Measurements from ENCODE around the gene FBXW5. TPM values are rescaled to one million over a fixed set of nuclear protein-coding genes. Genes with fewer than 3 reads are reported as not detected.

Gene FBXW5
- total RNA-seq, 2 donors from 2014 or later: 102 to 155 TPM

GRCh38 chr9:136946228-136947027, 1.9 kb upstream of the FBXW5 start:
- Mint-ChIP-seq H3K27ac (no peak overlapping the region), H3K4me1 (ENCODE audit: low read depth in 2 of 2) (peaks cover 6 to 15% of the 10 kb centered on the region in 2 donors), H3K4me3 (no peak overlapping the region), H3K27me3 (no peaks in the 10 kb centered on the region), H3K9me3 (no peaks in the 10 kb centered on the region), H3K36me3 (no peaks in the 10 kb centered on the region)
- ATAC-seq (no peak), DNase-seq (ENCODE audit: low spot score) (no peak)

DNA sequence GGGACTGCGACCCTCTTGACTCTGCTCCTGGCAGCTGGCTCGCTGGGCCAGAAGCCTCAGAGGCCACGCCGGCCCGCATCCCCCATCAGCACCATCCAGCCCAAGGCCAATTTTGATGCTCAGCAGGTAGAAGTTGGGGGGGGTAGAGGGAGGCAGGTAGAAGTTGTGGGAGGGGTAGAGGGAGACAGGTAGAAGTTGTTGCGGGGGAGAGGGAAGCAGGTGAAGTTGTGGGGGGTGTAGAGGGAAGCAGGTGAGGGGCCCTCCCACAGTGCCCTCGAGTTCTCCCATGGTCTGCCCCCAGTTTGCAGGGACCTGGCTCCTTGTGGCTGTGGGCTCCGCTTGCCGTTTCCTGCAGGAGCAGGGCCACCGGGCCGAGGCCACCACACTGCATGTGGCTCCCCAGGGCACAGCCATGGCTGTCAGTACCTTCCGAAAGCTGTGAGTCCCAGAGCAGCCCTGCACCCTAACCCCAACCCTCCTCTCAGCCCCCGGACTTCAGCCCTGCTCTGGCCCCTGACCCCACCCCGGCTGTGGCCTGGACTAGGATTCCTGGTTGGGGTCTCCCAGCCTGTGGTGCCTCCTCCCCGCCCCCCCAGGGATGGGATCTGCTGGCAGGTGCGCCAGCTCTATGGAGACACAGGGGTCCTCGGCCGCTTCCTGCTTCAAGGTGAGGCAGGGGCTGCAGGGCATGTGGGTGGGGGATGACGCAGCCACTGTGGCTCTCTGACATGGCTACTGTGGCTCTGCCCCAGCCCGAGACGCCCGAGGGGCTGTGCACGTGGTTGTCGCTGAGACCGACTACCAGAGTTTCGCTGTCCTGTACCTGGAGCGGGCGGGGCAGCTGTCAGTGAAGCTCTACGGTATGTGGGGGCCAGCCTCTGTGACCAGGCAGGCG, 1.0 kb upstream of the FBXW5 start:
- Mint-ChIP-seq H3K4me3 (peak overlapping the region; percentile 84), H3K27me3 (no peaks in the 10 kb centered on the region), H3K9me3 (no peaks in the 10 kb centered on the region), H3K4me1 (ENCODE audit: low read depth in 2 of 2) (peaks cover 6 to 17% of the 10 kb centered on the region in 2 donors), H3K36me3 (no peaks in the 10 kb centered on the region), H3K27ac (peak overlapping the region; percentile 83 to 85)
- DNase-seq (ENCODE audit: low spot score) (no peak), ATAC-seq (no peak)

GRCh38 chr9:136944212-136944518, 373 bp downstream of the FBXW5 start:
- peaks cover 9 to 19% of the 10 kb centered on the region in 2 donors for H3K4me1 Mint-ChIP-seq (ENCODE audit: low read depth in 2 of 2)
- ATAC-seq (peak in 1 of 2 donors; percentile 69), DNase-seq (ENCODE audit: low spot score) (no peak)
- H3K27me3 Mint-ChIP-seq: no peaks in the 10 kb centered on the region
- no peak overlapping the region for H3K27ac Mint-ChIP-seq
- peaks cover 2% of the 10 kb centered on the region for H3K36me3 Mint-ChIP-seq
- no peaks in the 10 kb centered on the region for H3K9me3 Mint-ChIP-seq
- H3K4me3 Mint-ChIP-seq: peak overlapping the region; percentile 82

DNA sequence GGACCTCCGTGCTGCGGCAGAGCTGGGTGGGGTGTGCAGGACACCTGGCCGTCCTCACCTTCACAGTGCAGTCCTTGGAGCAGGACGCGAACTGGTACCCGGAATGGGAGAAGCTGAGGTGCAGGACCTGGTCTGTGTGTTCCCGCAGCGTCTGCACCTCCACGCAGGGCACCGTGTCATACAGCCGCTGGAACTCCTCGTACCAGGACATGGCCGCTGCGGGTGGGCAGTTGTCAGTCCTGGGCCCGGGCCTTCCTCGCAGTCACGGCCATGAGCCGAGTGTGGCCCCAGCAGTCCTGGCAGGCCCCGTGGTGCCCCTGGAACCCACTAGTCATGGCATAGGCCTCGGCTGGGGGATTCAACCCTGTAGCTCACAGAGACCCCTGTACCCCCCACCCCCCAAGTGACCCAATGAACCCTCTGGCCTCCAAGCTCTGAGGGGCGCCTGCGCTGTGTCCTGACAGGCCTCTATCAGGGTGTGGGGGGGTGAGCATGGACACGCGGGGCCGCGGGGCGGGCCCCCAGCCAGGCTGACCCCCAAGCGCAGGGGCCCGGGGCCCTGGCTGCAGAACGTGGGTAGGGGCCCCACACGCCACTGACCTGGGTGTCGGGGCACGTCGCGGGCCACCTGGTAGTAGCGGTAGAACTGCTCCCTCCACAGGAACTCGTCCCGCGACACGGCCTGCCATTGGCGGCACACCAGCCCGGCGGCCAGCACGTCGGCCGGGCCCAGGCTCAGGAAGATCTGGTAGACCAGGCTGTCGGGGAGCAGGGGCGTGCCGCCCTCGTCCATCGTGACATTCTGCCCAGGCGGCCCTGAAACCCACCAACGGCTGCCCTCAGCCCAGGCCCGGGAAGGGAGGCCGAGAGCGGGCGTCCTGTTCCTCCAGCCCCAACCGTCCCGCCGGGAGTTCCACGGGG, 987 bp downstream of the FBXW5 start:
- H3K36me3 Mint-ChIP-seq: peaks cover 6% of the 10 kb centered on the region
- H3K27ac Mint-ChIP-seq: no peak overlapping the region
- H3K27me3 Mint-ChIP-seq: no peaks in the 10 kb centered on the region
- ATAC-seq (peak; percentile 34 to 39), DNase-seq (ENCODE audit: low spot score) (no peak)
- no peaks in the 10 kb centered on the region for H3K9me3 Mint-ChIP-seq
- peak overlapping the region; percentile 82 for H3K4me3 Mint-ChIP-seq
- H3K4me1 Mint-ChIP-seq (ENCODE audit: low read depth in 2 of 2): peaks cover 13 to 23% of the 10 kb centered on the region in 2 donors

GRCh38 chr9:136942881-136943230, 1.7 kb downstream of the FBXW5 start:
- Mint-ChIP-seq H3K4me1 (ENCODE audit: low read depth in 2 of 2) (peaks cover 13 to 18% of the 10 kb centered on the region in 2 donors), H3K27ac (no peak overlapping the region), H3K4me3 (peak overlapping the region; percentile 82), H3K36me3 (peaks cover 6% of the 10 kb centered on the region), H3K9me3 (no peaks in the 10 kb centered on the region), H3K27me3 (no peaks in the 10 kb centered on the region)
- DNase-seq (ENCODE audit: low spot score) (no peak), ATAC-seq (no peak)

- Mint-ChIP-seq H3K4me3 (peak overlapping the region; percentile 82), H3K9me3 (no peaks in the 10 kb centered on the region), H3K4me1 (ENCODE audit: low read depth in 2 of 2) (peaks cover 13 to 17% of the 10 kb centered on the region in 2 donors), H3K27ac (no peak overlapping the region), H3K27me3 (no peaks in the 10 kb centered on the region), H3K36me3 (peaks cover 6% of the 10 kb centered on the region)
- DNase-seq (ENCODE audit: low spot score) (no peak), ATAC-seq (no peak)
Observed at GRCh38 chr9:136942112-136942880, 2.2 kb downstream of the FBXW5 start.

DNA sequence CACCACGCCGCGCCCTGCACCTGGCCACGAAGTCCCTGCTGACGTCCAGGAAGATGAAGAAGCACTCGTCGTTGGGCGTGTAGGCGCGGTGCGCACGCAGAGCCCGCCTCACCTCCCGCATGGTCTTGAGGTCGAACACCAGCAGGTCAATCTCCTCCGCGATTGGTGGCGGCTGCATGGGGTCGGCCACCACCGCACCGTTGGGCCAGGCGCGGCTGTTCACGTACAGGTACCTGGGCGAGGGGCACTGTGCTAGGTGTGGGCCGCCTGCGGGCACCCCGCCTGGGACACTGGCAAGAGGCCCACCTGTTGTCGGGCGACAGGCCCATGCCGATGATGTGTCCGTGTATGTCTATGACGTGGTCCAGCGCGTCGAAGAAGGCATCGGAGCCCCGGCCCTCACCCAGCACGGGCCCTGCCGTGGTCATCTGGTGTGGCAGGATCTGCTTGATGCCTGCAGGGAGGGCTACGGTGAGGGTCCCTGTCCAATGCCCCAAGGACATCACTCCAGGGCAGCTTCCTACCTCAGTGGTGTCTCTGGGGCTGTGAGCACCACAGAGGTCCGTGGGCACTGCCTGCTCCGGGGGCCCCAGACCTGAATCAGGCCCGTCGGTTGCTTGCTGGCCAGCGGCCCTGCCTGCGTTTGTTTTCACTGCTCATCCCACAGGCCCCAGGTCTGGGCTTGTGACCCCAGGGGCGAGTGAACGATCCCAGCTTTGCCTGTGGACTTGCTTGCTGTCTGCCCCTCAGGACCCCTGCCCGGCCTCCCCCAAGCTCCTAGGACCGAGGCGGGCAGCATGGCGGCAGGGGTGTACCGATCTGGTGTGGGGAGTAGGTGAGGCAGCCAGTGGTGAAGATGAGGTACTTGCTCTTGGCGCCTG, 3.1 kb downstream of the FBXW5 start:
- peaks cover 15 to 18% of the 10 kb centered on the region in 2 donors for H3K4me1 Mint-ChIP-seq (ENCODE audit: low read depth in 2 of 2)
- no peaks in the 10 kb centered on the region for H3K27me3 Mint-ChIP-seq
- H3K36me3 Mint-ChIP-seq: peaks cover 6% of the 10 kb centered on the region
- no peaks in the 10 kb centered on the region for H3K9me3 Mint-ChIP-seq
- H3K4me3 Mint-ChIP-seq: no peak overlapping the region
- ATAC-seq (no peak), DNase-seq (ENCODE audit: low spot score) (no peak)
- no peak overlapping the region for H3K27ac Mint-ChIP-seq

DNA sequence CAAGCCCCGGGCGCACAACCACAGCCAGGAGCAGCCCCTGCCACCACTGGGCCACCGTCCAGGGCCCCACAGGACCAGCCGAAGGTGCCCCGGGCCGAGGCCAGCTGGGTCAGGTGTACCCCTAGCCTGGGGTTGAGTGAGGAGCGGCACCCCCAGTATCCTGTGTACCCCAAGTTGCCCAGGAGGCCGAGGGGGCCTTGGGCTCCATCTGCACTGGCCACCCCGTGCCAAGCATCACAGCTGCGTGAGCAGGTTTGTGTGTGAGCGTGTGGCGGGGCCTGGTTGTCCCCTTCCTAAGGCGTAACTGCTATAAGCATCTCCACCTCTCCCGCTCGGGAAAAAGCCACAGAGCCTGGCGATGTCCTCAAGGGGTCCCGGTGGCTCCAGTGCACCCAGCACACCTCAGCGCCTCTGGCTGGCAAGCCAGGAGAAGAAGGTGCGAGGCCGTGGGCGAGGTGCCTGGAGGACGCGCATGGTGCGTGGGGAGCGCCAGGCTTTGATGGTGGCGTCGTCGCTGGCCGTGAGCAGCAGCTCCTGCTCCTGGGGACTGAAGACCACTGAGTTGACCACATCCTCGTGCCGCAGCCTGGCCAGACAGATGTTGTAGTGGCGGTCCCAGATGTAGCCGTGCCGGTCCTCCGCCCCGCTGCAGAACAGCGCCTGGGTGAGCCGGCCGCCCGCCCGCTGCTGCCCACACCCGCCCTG, 3.9 kb downstream of the FBXW5 start:
- no peak overlapping the region for H3K27ac Mint-ChIP-seq
- no peak for ATAC-seq
- H3K9me3 Mint-ChIP-seq: no peaks in the 10 kb centered on the region
- no peak overlapping the region for H3K4me3 Mint-ChIP-seq
- H3K36me3 Mint-ChIP-seq: peaks cover 6% of the 10 kb centered on the region
- no peak for DNase-seq (ENCODE audit: low spot score)
- H3K27me3 Mint-ChIP-seq: no peaks in the 10 kb centered on the region
- peaks cover 19 to 21% of the 10 kb centered on the region in 2 donors for H3K4me1 Mint-ChIP-seq (ENCODE audit: low read depth in 2 of 2)

GRCh38 chr9:136939996-136940525, 4.5 kb downstream of the FBXW5 start:
- no peak for ATAC-seq
- Mint-ChIP-seq H3K4me3 (no peak overlapping the region), H3K27ac (peak overlapping the region in 1 of 2 donors; percentile 39), H3K36me3 (peaks cover 6% of the 10 kb centered on the region), H3K9me3 (no peaks in the 10 kb centered on the region), H3K4me1 (ENCODE audit: low read depth in 2 of 2) (peaks cover 18 to 21% of the 10 kb centered on the region in 2 donors), H3K27me3 (no peaks in the 10 kb centered on the region)
- no peak for DNase-seq (ENCODE audit: low spot score)

DNA sequence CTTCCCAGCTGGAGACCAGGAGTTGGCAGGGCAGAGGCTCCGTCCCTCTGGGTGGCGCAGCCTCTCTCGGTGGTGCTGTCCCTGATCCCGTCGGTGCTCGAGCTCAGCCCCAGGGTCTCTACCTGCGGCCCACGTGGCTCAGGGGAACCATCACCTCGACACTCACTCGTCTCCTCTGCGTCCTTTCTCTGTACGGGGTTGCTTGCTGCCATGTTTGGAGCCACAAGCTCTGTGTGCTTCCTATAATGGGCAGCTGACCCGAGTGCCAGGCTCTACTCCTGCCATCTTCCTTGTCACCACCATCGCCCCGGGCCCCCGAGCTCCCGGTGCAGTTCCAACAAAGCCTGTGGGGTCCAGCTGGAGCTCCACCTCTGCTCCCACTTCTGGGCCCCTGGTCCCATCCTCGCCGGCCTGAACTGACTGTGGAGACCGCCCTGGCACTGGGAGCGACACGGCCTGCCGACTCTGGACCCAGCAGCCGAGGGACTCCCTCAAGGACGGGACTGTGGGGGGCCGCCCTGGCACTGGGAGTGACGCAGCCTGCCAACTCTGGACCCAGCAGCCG, 5.0 kb downstream of the FBXW5 start:
- H3K9me3 Mint-ChIP-seq: no peaks in the 10 kb centered on the region
- H3K4me3 Mint-ChIP-seq: peak overlapping the region; percentile 20
- peaks cover 13 to 20% of the 10 kb centered on the region in 2 donors for H3K4me1 Mint-ChIP-seq (ENCODE audit: low read depth in 2 of 2)
- ATAC-seq: no peak
- peaks cover 6% of the 10 kb centered on the region for H3K36me3 Mint-ChIP-seq
- DNase-seq (ENCODE audit: low spot score): no peak
- no peaks in the 10 kb centered on the region for H3K27me3 Mint-ChIP-seq
- peak overlapping the region; percentile 39 to 65 for H3K27ac Mint-ChIP-seq

GRCh38 chr9:136937186-136938001, 7.1 kb downstream of the FBXW5 start:
- peaks cover 29 to 39% of the 10 kb centered on the region in 2 donors for H3K4me1 Mint-ChIP-seq (ENCODE audit: low read depth in 2 of 2)
- H3K4me3 Mint-ChIP-seq: no peak overlapping the region
- no peak overlapping the region for H3K27ac Mint-ChIP-seq
- H3K27me3 Mint-ChIP-seq: no peaks in the 10 kb centered on the region
- no peaks in the 10 kb centered on the region for H3K9me3 Mint-ChIP-seq
- H3K36me3 Mint-ChIP-seq: peaks cover 11% of the 10 kb centered on the region
- ATAC-seq (no peak), DNase-seq (ENCODE audit: low spot score) (no peak)
